Measurements from ENCODE around the gene TP73. TPM values are rescaled to one million over a fixed set of nuclear protein-coding genes. Genes with fewer than 3 reads are reported as not detected.
A peak's percentile ranks its signal among the peaks of the same experiment; 100 is the strongest.

The TP73 gene
- total RNA-seq, 3 donors from 2014 or later (not counting 1 experiment from before 2014, with no cell fraction given), result 0.28 to 0.50 (median 0.39) TPM

- H3K4me1 ChIP-seq (ENCODE audit: control insufficient read depth, insufficient read depth, low read length), result peaks cover 17% of the 10 kb centered on the region
- 91% methylated on average over 25 of the region's 25 CpGs for WGBS (ENCODE audit: insufficient coverage)
- Mint-ChIP-seq H3K36me3 (no peaks in the 10 kb centered on the region), H3K9me3 (no peaks in the 10 kb centered on the region), H3K4me1 (peaks cover 24 to 32% of the 10 kb centered on the region in 2 donors), H3K27me3 (ENCODE audit: low read depth in 2 of 2) (no peaks in the 10 kb centered on the region), H3K27ac (peak overlapping the region; percentile 76 to 79), H3K4me3 (peak overlapping the region; percentile 86)
- intact Hi-C loops (cut with micrococcal nuclease), result no loop called here
- DNase-seq (peak in 1 of 2 donors; percentile 30), ATAC-seq (no peak)
- peaks cover 3% of the 10 kb centered on the region for H3K36me3 ChIP-seq (ENCODE audit: control insufficient read depth, insufficient read depth, low read length)
- H3K4me3 ChIP-seq (ENCODE audit: low read length), result no peak overlapping the region
- no peaks in the 10 kb centered on the region for H3K9me3 ChIP-seq (ENCODE audit: control insufficient read depth, insufficient read depth, low read length)
- H3K27ac ChIP-seq (ENCODE audit: low read length), result no peak overlapping the region
- TF ChIP-seq CTCF (IDR thresholded peaks at IDR 0.05), result no peak
- no peaks in the 10 kb centered on the region for H3K27me3 ChIP-seq (ENCODE audit: control insufficient read depth, insufficient read depth, low read length)
Observed at GRCh38 chr1:3745590-3746381, 93.5 kb downstream of the TP73 start.

GRCh38 chr1:3746389-3746829, 94.1 kb downstream of the TP73 start:
- Histone ChIP-seq H3K4me3 (ENCODE audit: low read length) (peak overlapping the region; percentile 53), H3K4me1 (ENCODE audit: control insufficient read depth, insufficient read depth, low read length) (peaks cover 17% of the 10 kb centered on the region), H3K27me3 (ENCODE audit: control insufficient read depth, insufficient read depth, low read length) (no peaks in the 10 kb centered on the region), H3K27ac (ENCODE audit: low read length) (peak overlapping the region; percentile 51), H3K9me3 (ENCODE audit: control insufficient read depth, insufficient read depth, low read length) (no peaks in the 10 kb centered on the region), H3K36me3 (ENCODE audit: control insufficient read depth, insufficient read depth, low read length) (peaks cover 3% of the 10 kb centered on the region)
- intact Hi-C loops (cut with micrococcal nuclease), result no loop called here
- no peaks in the 10 kb centered on the region for H3K36me3 Mint-ChIP-seq
- TF ChIP-seq CTCF (IDR thresholded peaks at IDR 0.05), result no peak
- no peak for ATAC-seq
- peak in 1 of 2 donors; percentile 29 for DNase-seq
- H3K27me3 Mint-ChIP-seq (ENCODE audit: low read depth in 2 of 2), result peaks cover 0 to 6% of the 10 kb centered on the region in 2 donors
- H3K4me1 Mint-ChIP-seq, result peaks cover 24 to 32% of the 10 kb centered on the region in 2 donors
- H3K9me3 Mint-ChIP-seq, result no peaks in the 10 kb centered on the region
- H3K4me3 Mint-ChIP-seq, result peak overlapping the region; percentile 86
- peak overlapping the region; percentile 76 to 79 for H3K27ac Mint-ChIP-seq
- 46% methylated on average over 35 of the region's 35 CpGs for WGBS (ENCODE audit: insufficient coverage)

- Histone ChIP-seq H3K9me3 (ENCODE audit: control insufficient read depth, insufficient read depth, low read length) (no peaks in the 10 kb centered on the region), H3K4me1 (ENCODE audit: control insufficient read depth, insufficient read depth, low read length) (peaks cover 17% of the 10 kb centered on the region), H3K36me3 (ENCODE audit: control insufficient read depth, insufficient read depth, low read length) (peaks cover 3% of the 10 kb centered on the region), H3K4me3 (ENCODE audit: low read length) (peak overlapping the region; percentile 53), H3K27ac (ENCODE audit: low read length) (peak overlapping the region; percentile 51), H3K27me3 (ENCODE audit: control insufficient read depth, insufficient read depth, low read length) (no peaks in the 10 kb centered on the region)
- no peak for TF ChIP-seq CTCF (IDR thresholded peaks at IDR 0.05)
- ATAC-seq, result peak; percentile 87 to 95 (median 93)
- Mint-ChIP-seq H3K4me1 (peaks cover 24 to 32% of the 10 kb centered on the region in 2 donors), H3K36me3 (no peaks in the 10 kb centered on the region), H3K27ac (peak overlapping the region; percentile 76 to 79), H3K9me3 (no peaks in the 10 kb centered on the region), H3K4me3 (peak overlapping the region; percentile 86), H3K27me3 (ENCODE audit: low read depth in 2 of 2) (peaks cover 0 to 7% of the 10 kb centered on the region in 2 donors)
- intact Hi-C loops (cut with micrococcal nuclease), result no loop called here
- WGBS (ENCODE audit: insufficient coverage), result 3% methylated on average over 73 of the region's 73 CpGs
- DNase-seq, result peak; percentile 62 to 89
Observed at GRCh38 chr1:3746830-3747521, 94.7 kb downstream of the TP73 start.

Data from natural killer cell (primary cell).